ENCODE measurements around the gene IGFL2.
"Not testable (repeated sequence)": the region's sequence is repeated elsewhere in the genome, so short reads cannot be mapped to it uniquely, and the experiment has no call there.

IGFL2 gene

DNA sequence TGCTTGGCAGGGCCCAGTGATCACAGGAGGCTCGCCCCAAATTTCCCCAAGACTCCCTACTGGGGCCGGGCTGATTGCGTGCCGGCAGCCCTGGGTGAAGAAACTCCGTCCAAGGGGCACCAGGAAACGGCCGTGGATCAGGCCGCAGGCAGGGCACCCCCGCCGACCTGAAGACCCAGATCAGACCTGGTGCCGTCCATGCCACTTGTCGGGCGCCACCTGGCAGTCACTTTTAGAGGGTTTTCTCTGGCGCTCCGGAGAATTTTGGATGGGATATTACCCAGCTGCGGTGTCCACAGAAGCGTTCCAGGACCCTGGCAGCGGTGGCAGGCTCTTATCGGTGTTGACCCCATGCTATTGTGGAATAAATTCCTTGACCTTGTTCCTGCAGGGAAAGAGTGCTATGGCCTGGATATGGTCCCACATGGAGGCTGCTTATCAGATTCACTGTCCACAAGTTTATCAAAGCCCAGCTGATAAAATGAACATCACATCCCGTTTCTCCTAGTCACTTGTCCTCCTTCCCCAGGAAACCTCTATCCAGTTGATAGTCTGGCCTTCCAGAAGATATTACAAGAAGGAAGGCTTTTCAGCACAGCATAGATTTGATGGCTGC lies 38.2 kb downstream of the IGFL2 start:
- no peaks in the 10 kb centered on the region for H3K36me3 ChIP-seq
- intact Hi-C loops (cut with DNase I; ENCODE audit: low total_unique reads): loop anchor here (5.0 kb wide), 1 partner anchor 109 kb away; no protein-coding TSS in a partner anchor
- TF ChIP-seq, protein P1, sequence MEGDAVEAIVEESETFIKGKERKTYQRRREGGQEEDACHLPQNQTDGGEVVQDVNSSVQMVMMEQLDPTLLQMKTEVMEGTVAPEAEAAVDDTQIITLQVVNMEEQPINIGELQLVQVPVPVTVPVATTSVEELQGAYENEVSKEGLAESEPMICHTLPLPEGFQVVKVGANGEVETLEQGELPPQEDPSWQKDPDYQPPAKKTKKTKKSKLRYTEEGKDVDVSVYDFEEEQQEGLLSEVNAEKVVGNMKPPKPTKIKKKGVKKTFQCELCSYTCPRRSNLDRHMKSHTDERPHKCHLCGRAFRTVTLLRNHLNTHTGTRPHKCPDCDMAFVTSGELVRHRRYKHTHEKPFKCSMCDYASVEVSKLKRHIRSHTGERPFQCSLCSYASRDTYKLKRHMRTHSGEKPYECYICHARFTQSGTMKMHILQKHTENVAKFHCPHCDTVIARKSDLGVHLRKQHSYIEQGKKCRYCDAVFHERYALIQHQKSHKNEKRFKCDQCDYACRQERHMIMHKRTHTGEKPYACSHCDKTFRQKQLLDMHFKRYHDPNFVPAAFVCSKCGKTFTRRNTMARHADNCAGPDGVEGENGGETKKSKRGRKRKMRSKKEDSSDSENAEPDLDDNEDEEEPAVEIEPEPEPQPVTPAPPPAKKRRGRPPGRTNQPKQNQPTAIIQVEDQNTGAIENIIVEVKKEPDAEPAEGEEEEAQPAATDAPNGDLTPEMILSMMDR (IDR thresholded peaks at IDR 0.05): no peak
- no peak for DNase-seq
- no peak overlapping the region for H3K4me3 ChIP-seq
- peaks cover 0 to 38% of the 10 kb centered on the region in 2 donors for H3K27me3 ChIP-seq
- H3K27ac ChIP-seq: no peak overlapping the region
- peaks cover 0 to 4% (median 0%) of the 10 kb centered on the region in 4 donors for H3K4me1 ChIP-seq
- H3K9me3 ChIP-seq: no peaks in the 10 kb centered on the region

- H3K9me3 ChIP-seq: no peaks in the 10 kb centered on the region
- no peak overlapping the region for H3K27ac ChIP-seq
- TF ChIP-seq, protein P1 (IDR thresholded peaks at IDR 0.05): no peak
- intact Hi-C loops (cut with DNase I; ENCODE audit: low total_unique reads): loop anchor here (5.0 kb wide), 1 partner anchor 109 kb away; no protein-coding TSS in a partner anchor
- peaks cover 0 to 42% of the 10 kb centered on the region in 2 donors for H3K27me3 ChIP-seq
- no peak for DNase-seq
- H3K4me1 ChIP-seq: peaks cover 0 to 4% (median 0%) of the 10 kb centered on the region in 4 donors
- no peak overlapping the region for H3K4me3 ChIP-seq
- H3K36me3 ChIP-seq: no peaks in the 10 kb centered on the region
Observed at GRCh38 chr19:46186717-46187101, 38.7 kb downstream of the IGFL2 start.

GRCh38 chr19:46189971-46190888 lies 42.2 kb downstream of the IGFL2 start:
- intact Hi-C loops (cut with DNase I; ENCODE audit: low total_unique reads): loop anchor here (5.0 kb wide), 1 partner anchor 113 kb away; no protein-coding TSS in a partner anchor
- Histone ChIP-seq H3K9me3 (no peaks in the 10 kb centered on the region), H3K4me3 (no peak overlapping the region), H3K27ac (no peak overlapping the region), H3K4me1 (peaks cover 0 to 4% (median 0%) of the 10 kb centered on the region in 4 donors), H3K36me3 (no peaks in the 10 kb centered on the region), H3K27me3 (peaks cover 0 to 65% of the 10 kb centered on the region in 2 donors)
- no peak for DNase-seq
- TF ChIP-seq, protein P1 (IDR thresholded peaks at IDR 0.05): no peak

- intact Hi-C loops (cut with DNase I; ENCODE audit: low total_unique reads): no loop called here
- no peak overlapping the region for H3K4me3 ChIP-seq
- peaks cover 0 to 70% of the 10 kb centered on the region in 2 donors for H3K27me3 ChIP-seq
- no peaks in the 10 kb centered on the region for H3K9me3 ChIP-seq
- peaks cover 0 to 4% (median 0%) of the 10 kb centered on the region in 4 donors for H3K4me1 ChIP-seq
- no peak overlapping the region for H3K27ac ChIP-seq
- H3K36me3 ChIP-seq: no peaks in the 10 kb centered on the region
- TF ChIP-seq, protein P1 (IDR thresholded peaks at IDR 0.05): no peak
- DNase-seq: no peak
Observed at GRCh38 chr19:46191356-46191755, 43.3 kb downstream of the IGFL2 start.

DNA sequence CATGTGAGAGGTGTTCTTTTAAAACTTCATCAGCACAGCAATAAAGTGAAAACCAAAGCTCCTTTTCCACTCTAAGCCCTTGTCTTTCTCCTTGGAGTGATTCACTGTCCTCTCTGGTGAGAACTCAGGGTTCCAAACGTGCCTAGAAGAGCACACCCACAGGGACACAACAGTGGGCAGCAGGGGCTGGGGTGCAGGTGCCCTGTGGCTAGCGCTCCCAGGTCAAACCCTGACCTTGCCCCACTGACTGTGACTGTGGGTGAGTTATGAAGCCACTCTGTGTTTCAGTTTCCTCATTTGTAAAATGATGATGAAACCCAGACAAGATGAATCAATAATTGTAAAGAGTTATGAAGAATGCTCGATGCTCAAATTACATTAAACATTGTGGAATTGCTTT lies 43.9 kb downstream of the IGFL2 start:
- TF ChIP-seq, protein P1 (IDR thresholded peaks at IDR 0.05): no peak
- no peak overlapping the region for H3K4me3 ChIP-seq

DNA sequence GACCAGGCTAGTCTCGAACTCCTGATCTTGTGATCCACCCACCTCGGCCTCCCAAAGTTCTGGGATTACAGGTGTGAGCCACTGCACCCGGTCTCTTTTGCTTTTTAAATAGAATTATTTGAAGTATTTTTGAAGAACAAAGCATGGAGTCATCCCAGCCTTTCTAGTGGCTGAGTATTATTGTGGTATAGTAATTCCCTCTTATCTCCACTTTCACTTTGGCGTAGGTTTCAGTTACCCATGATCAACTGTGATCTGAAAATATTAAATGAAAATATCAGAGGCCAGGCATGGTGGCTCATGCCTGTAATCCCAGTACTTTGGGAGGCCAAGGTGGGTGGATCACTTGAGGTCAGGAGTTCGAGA lies 44.6 kb downstream of the IGFL2 start:
- DNase-seq; H3K4me3 ChIP-seq; intact Hi-C loops (cut with DNase I; ENCODE audit: low total_unique reads); H3K9me3 ChIP-seq; H3K27ac ChIP-seq; H3K36me3 ChIP-seq; H3K4me1 ChIP-seq: not testable (repeated sequence)
- H3K27me3 ChIP-seq: peaks cover 0 to 79% of the 10 kb centered on the region in 2 donors

More for the DNA sequence above, 43.9 kb downstream of the IGFL2 start:
- Histone ChIP-seq H3K9me3 (no peaks in the 10 kb centered on the region), H3K27me3 (peaks cover 0 to 73% of the 10 kb centered on the region in 2 donors), H3K27ac (no peak overlapping the region), H3K4me1 (peaks cover 0 to 4% (median 0%) of the 10 kb centered on the region in 4 donors), H3K36me3 (no peaks in the 10 kb centered on the region)
- DNase-seq: no peak
- intact Hi-C loops (cut with DNase I; ENCODE audit: low total_unique reads): no loop called here

Data from tibial artery (tissue), 4 donors.